ENCODE results near the gene CDK10.
"Not testable (repeated sequence)": the region's sequence is repeated elsewhere in the genome, so short reads cannot be mapped to it uniquely, and the experiment has no call there.

Gene CDK10

GRCh38 chr16:89691986-89692569 lies 5.6 kb downstream of the CDK10 start:
- DNase-seq (ENCODE audit: extremely low read depth, insufficient read length), result no peak
- no peak for TF ChIP-seq CTCF (IDR thresholded peaks at IDR 0.05; ENCODE audit: insufficient read depth, low read length, poor library complexity, severe bottlenecking)
- Histone ChIP-seq H3K27me3 (replicated peaks; ENCODE audit: control insufficient read depth, insufficient read depth, low read length) (no peaks in the 10 kb centered on the region), H3K36me3 (ENCODE audit: control insufficient read depth, insufficient read depth, low read length) (peaks cover 32% of the 10 kb centered on the region), H3K4me3 (replicated peaks; ENCODE audit: low read depth, low read length) (no peak overlapping the region)

- Histone ChIP-seq H3K36me3 (ENCODE audit: control insufficient read depth, insufficient read depth, low read length) (peaks cover 32% of the 10 kb centered on the region), H3K4me3 (replicated peaks; ENCODE audit: low read depth, low read length) (no peak overlapping the region)
- no peak for TF ChIP-seq CTCF (IDR thresholded peaks at IDR 0.05; ENCODE audit: insufficient read depth, low read length, poor library complexity, severe bottlenecking)
These were observed 6.8 kb downstream of the CDK10 start for GRCh38 chr16:89693289-89693731.

GRCh38 chr16:89693931-89694783 lies 7.7 kb downstream of the CDK10 start:
- no peak for TF ChIP-seq CTCF (IDR thresholded peaks at IDR 0.05; ENCODE audit: insufficient read depth, low read length, poor library complexity, severe bottlenecking)
- Histone ChIP-seq H3K4me3 (replicated peaks; ENCODE audit: low read depth, low read length) (no peak overlapping the region), H3K36me3 (ENCODE audit: control insufficient read depth, insufficient read depth, low read length) (peaks cover 32% of the 10 kb centered on the region), H3K27me3 (replicated peaks; ENCODE audit: control insufficient read depth, insufficient read depth, low read length) (no peaks in the 10 kb centered on the region)
- no peak for DNase-seq (ENCODE audit: extremely low read depth, insufficient read length)

More at GRCh38 chr16:89693289-89693731, 6.8 kb downstream of the CDK10 start:
- H3K27me3 ChIP-seq (replicated peaks; ENCODE audit: control insufficient read depth, insufficient read depth, low read length), result no peaks in the 10 kb centered on the region
- DNase-seq (ENCODE audit: extremely low read depth, insufficient read length), result no peak

- peaks cover 30% of the 10 kb centered on the region for H3K36me3 ChIP-seq (ENCODE audit: control insufficient read depth, insufficient read depth, low read length)
- not testable (repeated sequence) for H3K27me3 ChIP-seq (replicated peaks; ENCODE audit: control insufficient read depth, insufficient read depth, low read length); DNase-seq (ENCODE audit: extremely low read depth, insufficient read length); H3K4me3 ChIP-seq (replicated peaks; ENCODE audit: low read depth, low read length)
These were observed 8.2 kb downstream of the CDK10 start for GRCh38 chr16:89694784-89695085.

- DNase-seq (ENCODE audit: extremely low read depth, insufficient read length), result no peak
- Histone ChIP-seq H3K27me3 (replicated peaks; ENCODE audit: control insufficient read depth, insufficient read depth, low read length) (no peaks in the 10 kb centered on the region), H3K36me3 (ENCODE audit: control insufficient read depth, insufficient read depth, low read length) (peaks cover 30% of the 10 kb centered on the region), H3K4me3 (replicated peaks; ENCODE audit: low read depth, low read length) (no peak overlapping the region)
- no peak for TF ChIP-seq CTCF (IDR thresholded peaks at IDR 0.05; ENCODE audit: insufficient read depth, low read length, poor library complexity, severe bottlenecking)
These were observed 8.8 kb downstream of the CDK10 start for GRCh38 chr16:89695086-89695874.

Data from GM06990 (cell line).